GM10266 (cell line): ENCODE measurements around the gene CSRP1.
"Not testable (repeated sequence)": the region's sequence is repeated elsewhere in the genome, so short reads cannot be mapped to it uniquely, and the experiment has no call there.

ENCODE experiments used
- DNase-seq: peaks from one replicate; pipeline ENCODE4 v3.0.0; 2012; ENCODE audit errors: extremely low spot score
- TF ChIP-seq, protein P1 (sequence below): IDR thresholded peaks from 2 replicates; pipeline ENCODE4 v1.5.1; 2012; ENCODE audit warnings: mild to moderate bottlenecking, low read depth; ENCODE audit not compliant: control insufficient read depth, insufficient read depth; ENCODE audit errors: missing control alignments

CSRP1 gene

DNA sequence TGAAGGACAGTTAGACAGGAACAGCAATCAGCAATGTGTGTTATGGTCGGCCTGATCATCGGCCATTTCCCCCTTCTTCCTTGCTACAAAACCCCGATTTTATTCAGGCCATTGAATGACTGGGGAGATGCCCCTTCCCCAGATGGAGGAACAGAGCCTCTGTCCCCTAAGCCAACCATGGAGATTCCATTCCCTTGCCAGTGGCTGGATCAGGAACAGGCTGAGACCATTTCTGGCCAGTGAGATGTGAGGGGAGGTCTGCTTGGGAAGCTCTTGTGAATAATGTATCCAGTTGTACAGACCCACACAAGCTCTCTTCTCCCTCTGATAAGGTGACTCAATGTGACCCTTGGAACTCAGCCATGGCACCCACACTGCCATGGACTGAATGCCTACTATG lies 7.7 kb downstream of the CSRP1 start:
- TF ChIP-seq, protein P1, sequence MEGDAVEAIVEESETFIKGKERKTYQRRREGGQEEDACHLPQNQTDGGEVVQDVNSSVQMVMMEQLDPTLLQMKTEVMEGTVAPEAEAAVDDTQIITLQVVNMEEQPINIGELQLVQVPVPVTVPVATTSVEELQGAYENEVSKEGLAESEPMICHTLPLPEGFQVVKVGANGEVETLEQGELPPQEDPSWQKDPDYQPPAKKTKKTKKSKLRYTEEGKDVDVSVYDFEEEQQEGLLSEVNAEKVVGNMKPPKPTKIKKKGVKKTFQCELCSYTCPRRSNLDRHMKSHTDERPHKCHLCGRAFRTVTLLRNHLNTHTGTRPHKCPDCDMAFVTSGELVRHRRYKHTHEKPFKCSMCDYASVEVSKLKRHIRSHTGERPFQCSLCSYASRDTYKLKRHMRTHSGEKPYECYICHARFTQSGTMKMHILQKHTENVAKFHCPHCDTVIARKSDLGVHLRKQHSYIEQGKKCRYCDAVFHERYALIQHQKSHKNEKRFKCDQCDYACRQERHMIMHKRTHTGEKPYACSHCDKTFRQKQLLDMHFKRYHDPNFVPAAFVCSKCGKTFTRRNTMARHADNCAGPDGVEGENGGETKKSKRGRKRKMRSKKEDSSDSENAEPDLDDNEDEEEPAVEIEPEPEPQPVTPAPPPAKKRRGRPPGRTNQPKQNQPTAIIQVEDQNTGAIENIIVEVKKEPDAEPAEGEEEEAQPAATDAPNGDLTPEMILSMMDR: no peak
- DNase-seq: no peak

DNA sequence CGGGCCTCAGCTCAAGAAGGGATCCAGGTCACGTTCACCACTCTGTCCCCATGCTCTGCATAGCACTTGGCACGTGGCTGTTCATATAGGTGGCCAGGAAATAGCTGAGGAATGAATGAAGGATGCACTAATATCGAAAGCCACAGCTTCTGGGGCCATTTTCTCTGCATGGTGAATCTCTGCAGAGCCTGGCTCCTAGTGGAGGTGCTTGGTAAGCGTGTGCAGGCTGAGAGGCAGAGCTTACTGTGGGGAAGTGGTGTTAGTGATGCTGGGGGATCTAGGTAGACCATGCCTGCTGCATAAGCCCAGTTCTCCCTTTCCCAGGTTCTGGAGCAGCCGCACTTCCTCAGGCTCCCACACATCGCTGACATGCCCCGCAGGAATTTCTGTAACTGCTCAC lies 8.3 kb downstream of the CSRP1 start:
- no peak for DNase-seq
- TF ChIP-seq, protein P1: no peak

DNA sequence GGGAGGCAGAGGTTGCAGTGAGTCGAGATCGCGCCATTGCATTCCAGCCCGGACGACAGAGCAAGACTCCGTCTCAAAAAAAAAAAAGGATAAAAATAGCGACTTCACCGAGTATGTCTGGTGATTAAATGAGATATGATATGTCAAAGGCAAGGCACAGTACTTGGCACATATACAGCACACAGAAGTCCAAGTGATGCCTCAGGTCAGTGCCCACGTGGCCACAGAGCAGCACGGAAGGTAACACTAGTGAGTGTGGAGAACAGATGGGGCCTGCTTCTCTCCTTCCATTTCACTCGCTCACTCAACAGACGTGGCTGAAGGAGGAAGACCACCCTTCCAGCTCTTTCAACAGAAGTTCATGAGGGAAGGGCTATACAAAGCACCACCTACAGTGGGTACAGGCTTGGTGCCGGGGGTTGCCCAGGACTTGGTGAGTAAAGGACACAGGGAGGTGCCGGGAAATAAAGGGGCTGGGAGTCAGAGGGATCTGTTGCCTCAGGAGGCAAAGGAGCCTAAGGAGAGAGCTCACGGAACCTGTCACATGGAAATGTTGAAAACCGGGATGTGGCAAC lies 8.9 kb downstream of the CSRP1 start:
- no peak for DNase-seq
- TF ChIP-seq, protein P1: no peak

DNA sequence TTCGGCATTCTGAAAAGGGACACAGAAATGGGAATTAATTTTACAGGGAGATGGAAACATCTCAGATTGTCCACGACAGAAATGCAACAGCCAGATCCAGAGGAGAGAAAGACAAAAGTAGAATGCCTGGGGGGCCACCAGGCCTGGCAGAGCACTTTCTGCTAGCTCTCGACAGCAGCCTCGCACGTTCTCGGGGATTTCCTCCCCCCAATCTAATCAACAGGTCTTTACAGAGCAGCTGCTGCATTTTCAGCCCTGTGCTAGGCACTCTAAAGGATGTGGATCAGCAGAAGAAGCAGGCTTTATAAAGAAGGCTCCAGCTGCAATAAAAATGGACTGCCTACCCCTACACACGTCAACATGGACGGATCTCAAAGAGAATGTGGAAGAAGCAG lies 10.6 kb downstream of the CSRP1 start:
- DNase-seq: no peak
- TF ChIP-seq, protein P1: no peak

DNA sequence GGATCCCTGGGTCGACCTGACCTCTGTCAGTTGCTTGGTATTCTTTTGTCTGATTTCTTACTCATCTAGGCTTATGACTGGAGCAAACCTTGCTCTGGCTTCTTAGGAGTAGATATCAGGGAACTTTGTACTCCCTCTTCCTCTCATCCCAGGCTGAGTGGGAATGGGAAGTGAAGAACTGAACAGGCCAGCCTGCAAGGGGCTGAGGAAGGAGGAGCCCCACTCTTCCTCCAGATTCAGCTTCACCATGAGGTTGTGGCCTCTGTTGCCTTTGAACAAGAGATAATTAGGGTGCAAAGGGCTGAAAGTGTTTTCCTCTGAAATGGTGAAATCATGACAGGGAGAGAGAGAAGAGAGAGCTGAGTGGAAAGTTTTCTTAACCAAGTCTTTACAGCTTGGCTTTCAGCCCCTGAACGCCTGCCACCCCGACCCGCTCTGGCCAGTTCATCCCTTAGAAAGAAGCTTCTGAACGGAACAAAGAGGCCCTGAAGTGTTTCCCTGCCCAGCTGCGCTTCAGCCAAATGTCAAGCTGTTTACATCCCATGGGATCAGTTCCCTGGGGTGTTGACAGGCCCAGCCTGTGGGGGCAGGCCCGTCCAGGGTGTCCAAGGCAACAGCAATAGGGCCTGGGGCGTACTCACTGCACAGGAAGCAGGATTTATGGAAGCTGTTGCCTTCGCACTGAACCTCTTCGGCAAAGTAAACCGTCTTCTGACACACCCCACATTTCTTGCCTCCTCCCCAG lies 11.2 kb downstream of the CSRP1 start:
- TF ChIP-seq, protein P1: no peak
- no peak for DNase-seq

DNA sequence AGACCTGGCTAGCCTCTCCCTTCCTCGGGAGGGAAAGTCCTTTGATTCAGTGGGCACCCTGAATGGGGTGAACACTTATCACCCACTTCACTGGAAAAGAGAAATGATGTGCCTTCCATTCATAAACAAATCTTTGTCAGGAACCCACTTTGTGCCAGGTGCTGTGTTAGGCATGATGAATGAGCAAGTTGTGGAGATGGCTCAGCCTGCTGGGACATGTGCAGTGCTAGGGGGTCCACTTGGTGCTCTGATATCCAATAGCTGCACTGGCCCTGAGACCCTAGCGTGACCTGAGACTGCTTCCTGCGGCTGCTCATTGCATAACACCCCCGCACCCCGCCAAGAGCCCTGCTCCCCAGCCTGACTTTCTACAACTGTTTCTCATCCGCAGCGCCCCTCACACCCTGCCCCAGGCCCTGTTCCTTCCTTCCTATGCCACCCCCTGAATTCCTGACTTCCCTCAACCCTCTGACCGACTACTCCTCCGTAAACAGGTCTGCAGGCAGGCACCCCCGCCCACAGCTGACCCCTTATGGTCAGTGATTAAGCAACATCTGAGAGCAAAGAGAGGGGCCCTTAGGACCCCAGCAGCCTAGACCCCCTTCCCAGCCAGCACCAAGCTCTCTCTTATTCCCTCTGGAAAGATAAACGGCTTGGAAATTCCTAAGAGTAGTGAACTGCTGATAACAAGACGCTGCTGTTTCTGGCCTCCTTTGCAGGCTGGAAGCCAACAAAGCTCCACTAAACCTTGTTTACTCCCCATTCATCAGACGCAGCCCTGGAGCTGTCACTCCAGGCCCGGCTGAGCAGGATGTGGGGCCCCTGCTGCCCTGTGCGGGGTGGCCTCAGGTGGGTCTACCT lies 12.9 kb downstream of the CSRP1 start:
- no peak for DNase-seq
- TF ChIP-seq, protein P1: no peak

DNA sequence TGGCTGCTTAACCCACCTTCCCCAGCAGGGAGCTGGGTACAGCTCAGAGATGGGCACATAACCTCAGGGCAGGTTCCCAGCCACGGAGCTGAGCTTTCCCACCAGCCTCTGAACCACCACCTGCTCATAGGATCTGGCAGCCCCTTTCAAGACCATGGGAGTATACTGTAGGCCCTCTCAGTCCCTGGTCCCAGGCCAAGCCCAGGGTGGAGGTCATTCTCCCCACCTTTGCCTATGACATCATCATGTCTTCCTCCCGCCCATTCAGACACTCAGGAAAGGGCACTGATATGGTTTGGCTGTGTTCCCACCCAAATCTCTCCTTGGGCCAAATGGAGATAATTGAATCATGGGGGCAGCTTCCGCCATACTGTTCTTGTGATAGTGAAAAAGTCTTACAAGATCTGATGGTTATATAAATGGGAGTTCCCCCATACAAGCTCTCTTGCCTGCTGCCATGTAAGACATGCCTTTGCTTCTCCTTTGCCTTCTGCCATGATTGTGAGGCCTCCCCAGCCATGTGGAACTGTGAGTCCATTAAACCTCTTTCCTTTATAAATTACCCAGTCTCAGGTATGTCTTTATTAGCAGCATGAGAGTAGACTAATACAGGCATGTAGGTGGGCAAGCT lies 13.8 kb downstream of the CSRP1 start:
- not testable (repeated sequence) for DNase-seq
